HS-27A (cell line): ENCODE measurements around the gene SH3RF3.

Experiments used
- DNase-seq: peaks from one replicate; pipeline ENCODE4 v3.0.0-alpha.2; 2012; ENCODE audit warnings: low read depth, missing footprints

SH3RF3 gene

DNA sequence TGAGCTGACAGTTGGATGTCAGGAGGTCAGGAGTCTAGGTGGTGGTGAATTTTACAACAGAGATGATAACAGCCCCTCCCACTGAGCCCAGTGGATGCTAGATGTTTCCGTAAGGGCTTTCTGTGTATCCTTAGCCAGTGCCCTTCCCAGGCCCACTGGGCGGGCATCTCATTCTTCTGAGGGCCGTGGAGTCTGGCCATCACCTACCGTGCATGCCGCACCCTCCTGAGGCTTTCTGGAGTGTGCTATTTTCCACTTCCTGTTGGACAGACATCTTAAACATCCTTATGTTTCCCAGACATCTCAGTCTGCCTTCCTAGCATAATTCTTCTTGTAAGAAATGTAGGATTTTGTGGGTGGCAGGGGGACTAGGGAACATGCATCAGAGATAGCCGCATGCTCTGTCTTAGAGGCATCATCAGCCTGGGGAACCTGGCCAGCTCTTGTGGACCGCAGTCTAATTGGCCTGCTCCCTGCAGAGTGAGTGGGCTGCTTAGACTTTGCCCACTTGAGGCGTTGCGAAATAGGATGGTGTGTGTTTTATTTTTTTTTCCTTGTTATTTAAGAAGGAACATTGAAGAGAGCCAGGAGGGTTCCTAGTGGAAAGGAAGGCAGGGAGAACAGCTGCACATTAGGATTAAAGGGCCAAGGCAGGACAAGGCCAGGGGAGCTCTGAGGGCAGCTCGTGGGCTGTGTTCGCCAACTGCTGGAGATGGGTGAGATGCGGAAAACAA is 135.8 kb downstream of the SH3RF3 start:
- DNase-seq, result no peak

GRCh38 chr2:109265369-109265768 is 136.4 kb downstream of the SH3RF3 start:
- no peak for DNase-seq

GRCh38 chr2:109265953-109266352 is 136.9 kb downstream of the SH3RF3 start:
- no peak for DNase-seq

GRCh38 chr2:109266496-109266895 is 137.5 kb downstream of the SH3RF3 start:
- DNase-seq, result no peak

GRCh38 chr2:109266998-109267854 is 138.2 kb downstream of the SH3RF3 start:
- no peak for DNase-seq

DNA sequence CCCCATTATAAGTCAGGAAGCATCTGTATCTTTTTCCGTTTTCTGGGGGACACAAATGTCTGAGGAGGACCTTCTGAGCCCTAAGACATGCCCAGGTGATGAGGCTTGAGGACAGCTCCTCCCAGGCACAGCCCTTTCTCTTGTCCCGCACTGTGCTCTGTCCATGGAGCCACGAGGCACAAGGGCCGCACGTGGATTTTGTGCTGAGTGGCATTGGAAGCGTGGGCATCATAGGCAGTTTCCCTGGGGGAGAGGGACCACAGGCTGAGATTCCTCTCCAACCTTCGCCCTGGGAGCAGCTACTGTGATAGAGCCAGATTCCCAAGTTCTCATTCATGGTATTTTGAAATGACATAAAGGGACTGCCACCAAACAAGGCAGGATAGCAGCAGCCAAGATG is 139.9 kb downstream of the SH3RF3 start:
- no peak for DNase-seq

- no peak for DNase-seq
Measured at GRCh38 chr2:109269706-109270504, 140.9 kb downstream of the SH3RF3 start.

DNA sequence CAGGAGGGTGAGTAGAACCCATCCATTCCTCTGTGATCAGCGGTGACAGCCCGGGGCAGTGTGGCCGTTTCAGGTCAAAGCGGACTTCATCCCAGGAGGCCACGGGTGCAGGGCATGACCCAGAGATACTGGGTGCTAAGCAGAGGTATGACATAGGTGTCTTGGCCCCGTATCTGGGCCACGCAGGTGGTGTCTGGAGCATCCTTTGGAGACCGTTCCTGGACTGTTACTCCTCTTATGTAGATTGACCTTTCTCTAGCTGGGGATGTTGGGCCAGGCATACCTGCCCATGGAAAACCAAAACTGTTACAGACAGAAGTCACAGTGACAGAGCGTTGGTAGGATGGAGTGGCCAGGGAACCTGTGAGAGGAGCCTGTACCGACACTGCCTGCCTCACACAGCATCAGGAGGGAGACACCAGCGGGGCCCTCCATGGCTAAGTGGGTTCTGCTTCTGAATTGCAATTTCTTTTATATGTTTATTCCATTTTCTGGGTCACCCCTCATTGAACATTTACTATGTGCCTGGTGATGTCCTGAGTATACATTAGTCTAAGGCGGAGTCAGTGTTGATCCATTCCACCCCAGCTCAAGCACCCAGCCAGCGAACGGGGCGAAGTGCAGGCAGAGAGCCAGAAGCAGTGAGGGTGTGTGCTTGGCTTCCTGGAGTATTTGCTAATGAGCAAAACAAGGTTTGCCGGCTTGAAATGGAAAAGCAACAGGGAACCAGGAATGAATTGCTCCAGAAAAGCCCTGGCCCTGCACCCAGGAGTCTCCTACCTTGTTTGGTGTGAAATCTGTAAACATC is 141.7 kb downstream of the SH3RF3 start:
- no peak for DNase-seq

- DNase-seq, result no peak
Measured at GRCh38 chr2:109271920-109272319, 142.9 kb downstream of the SH3RF3 start.

- DNase-seq, result no peak
Measured at GRCh38 chr2:109272461-109272860, 143.5 kb downstream of the SH3RF3 start.

DNA sequence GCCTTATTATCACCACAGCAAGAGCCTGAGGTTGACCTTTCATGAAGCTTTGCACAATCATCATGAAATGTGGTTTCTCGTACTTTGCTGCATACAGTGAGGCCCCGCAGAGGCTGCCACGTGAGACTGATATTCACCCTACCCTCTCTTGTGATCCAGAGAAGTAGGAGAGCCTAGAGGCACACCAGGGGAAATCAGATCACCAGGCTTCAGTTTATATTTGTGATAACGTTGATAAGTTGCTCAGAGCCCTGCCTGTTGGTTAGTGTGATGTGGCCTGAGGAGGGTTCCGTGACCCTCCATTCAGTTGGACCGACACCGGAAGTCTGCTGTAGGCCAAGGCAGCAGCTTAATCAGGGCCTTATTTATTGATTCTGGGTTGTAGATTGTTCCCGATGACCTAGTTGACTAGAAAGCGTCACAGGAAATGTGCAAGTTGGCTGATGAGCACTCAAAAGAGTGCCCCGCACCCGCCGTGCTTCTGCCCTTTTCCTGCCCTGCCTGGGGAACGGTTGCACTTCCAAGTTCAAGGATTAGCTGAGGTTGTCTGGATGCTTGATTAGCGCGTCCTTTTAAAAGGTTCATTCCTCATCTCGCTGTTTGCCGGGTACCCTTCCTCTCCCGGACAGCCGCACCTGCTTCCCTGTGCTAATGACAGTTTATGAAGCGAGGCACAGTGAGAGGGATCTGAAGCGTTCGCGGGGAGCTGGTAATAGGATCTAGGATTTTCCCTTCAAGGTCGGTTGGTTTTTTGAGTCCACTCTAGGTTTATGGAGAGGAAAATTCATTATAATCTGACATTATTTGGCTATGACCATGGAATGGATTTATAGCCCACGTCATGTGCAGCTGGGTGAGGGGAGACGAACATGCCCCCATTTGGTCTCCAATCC is 146.4 kb downstream of the SH3RF3 start:
- DNase-seq, result no peak

DNA sequence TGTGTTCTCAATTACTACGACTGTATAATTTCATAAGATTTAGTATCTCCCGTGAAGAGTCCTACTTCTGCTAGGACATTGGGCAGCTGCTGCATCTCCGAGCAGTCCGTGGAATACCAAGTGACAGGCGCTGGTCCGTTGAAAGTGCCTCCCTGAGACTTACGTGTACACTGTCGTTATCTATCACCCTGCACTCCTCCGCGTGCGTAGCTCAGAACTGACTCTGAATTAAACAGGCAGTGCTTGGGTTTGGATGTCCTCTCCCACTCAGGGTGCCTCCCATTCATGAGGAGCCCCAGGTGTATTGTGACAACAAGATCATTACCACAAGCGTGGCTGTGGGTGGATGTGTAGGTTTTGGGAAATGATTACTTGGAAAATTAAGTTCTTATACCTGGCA is 148.4 kb downstream of the SH3RF3 start:
- DNase-seq, result no peak

DNA sequence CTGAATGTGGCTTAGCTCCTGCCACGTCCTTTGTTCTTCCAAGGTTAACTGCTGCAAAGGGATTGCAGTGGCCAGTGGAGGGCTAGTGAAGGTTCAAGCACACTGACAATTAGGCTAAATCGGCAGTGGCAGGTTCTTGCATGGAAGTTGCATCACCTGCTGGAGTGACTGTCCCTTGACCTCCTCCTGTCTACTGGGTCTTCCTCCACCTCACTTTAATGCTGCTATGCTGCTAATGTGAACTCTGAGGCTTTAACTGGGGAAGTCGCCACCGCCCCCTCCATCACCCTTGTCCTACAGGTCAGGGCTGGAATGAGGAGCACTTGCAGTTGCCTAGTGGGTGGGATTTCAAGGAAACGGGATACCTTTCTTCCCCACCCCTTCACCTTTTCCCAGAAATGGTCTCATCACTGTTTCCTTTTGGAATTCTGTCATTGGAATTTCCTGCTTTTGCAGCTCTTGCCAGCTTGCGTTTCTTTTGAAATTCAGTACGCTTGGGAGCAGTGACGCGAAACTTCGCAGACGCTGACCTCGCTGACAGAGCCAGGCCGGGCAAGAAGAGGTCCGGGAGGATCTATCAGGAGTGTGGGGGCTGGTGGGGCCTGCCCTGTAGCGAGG is 150.3 kb downstream of the SH3RF3 start:
- DNase-seq, result no peak

DNA sequence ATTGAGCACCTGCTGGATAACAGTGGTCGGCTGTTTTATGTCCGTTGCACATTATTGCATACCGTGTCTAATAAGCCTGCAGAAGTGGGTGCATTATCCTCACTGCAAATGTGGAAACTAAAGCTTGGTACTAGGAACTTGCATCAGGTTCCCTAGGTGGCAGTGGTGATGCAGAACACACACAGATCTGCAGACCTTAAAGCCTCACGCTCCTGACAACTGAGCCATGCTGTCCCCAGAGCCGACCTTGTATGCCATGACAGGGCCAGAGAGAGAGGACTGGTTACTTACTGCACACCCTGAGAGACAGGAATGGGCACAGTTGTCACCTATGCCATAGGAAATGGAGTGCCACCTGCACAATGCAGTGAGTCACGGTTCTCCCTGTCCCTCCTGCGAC is 151.8 kb downstream of the SH3RF3 start:
- no peak for DNase-seq

DNA sequence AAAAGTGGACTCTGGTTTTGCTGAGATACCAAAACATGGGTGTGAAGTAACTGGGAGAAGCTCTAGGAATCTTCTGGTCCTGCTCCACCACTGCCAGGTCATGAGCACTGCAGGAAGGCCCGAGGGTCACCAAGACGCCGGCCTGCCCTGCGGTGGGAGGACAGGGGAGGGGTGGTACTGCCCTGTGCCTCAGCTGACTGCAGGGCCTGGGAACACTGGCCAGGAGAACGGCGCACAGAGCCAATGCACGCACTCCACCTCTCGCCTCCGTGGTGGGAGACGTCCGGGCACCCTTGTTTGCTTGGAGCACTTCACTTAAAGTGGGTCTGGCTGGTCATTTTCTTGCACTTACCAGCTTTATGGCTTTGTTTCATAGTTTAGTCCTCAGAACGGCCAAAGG is 153.4 kb downstream of the SH3RF3 start:
- DNase-seq, result no peak

DNA sequence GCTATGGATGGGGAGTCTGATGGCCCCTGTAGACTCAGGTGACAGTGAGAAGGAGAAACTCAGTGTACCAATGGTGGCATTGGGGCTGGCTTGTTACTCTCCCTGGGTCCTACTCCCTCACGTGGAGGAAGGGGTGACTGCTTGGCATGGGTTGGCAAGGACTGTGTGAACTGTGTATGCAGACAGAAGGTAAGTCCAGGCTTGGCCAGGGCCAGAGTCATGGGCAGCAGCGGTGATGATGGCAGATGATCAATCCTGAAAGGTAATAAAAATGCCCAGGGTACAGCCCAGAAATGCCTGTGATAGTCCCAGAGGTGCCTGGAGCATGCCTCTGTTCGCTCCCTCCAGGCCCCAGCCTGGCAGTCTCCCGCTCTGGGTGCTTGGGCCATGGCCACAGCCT is 153.9 kb downstream of the SH3RF3 start:
- no peak for DNase-seq

- no peak for DNase-seq
Measured at GRCh38 chr2:109284826-109285225, 155.8 kb downstream of the SH3RF3 start.

- DNase-seq, result no peak
Measured at GRCh38 chr2:109285244-109285651, 156.2 kb downstream of the SH3RF3 start.

- no peak for DNase-seq
Measured at GRCh38 chr2:109287413-109287812, 158.4 kb downstream of the SH3RF3 start.

GRCh38 chr2:109287838-109288237 is 158.8 kb downstream of the SH3RF3 start:
- no peak for DNase-seq
